ENCODE data around the gene EXO5. TPM values are rescaled to one million over a fixed set of nuclear protein-coding genes. Genes with fewer than 3 reads are reported as not detected.

EXO5 gene
- total and polyA plus RNA-seq, 2 of the 13 experiments (the other 11 are each of a cell fraction or from before 2014, with no cell fraction given): 9.9 to 20.5 TPM

DNA sequence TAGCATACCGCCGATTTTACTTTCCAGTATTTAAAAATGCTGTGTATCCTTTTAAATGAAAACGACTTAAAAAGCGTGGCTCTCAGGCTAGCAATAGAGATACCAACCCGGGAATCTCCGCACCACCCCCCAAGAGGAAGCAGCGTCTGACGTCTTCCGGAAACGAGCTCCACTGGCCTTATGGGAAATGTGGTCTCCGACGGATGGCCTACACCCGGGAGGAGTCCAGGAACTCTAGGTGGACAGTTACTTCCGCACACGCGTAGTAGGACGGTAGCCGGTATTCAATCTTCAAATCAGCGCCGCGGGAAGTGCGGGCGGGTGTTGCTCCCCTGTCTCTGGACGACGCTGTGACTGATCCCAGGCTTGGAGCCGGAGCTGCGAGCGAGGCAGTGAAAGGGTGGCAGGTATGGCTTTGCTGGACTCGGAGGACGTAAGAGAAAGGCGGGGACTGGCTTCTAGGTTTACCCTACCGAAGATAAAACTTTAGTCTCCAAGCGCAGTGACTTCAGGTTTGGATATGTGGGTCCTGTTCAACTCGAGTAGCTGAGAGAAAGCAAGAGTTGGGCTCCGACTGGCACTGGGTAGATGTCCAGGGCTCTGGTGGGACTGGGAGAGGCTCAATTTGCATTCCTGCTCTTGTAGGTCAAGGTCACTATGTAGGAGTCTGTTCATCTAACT lies 23.0 kb downstream of the EXO5 start, which contains the start of gene ZNF684 (continued):
- TF ChIP-seq, protein P1, sequence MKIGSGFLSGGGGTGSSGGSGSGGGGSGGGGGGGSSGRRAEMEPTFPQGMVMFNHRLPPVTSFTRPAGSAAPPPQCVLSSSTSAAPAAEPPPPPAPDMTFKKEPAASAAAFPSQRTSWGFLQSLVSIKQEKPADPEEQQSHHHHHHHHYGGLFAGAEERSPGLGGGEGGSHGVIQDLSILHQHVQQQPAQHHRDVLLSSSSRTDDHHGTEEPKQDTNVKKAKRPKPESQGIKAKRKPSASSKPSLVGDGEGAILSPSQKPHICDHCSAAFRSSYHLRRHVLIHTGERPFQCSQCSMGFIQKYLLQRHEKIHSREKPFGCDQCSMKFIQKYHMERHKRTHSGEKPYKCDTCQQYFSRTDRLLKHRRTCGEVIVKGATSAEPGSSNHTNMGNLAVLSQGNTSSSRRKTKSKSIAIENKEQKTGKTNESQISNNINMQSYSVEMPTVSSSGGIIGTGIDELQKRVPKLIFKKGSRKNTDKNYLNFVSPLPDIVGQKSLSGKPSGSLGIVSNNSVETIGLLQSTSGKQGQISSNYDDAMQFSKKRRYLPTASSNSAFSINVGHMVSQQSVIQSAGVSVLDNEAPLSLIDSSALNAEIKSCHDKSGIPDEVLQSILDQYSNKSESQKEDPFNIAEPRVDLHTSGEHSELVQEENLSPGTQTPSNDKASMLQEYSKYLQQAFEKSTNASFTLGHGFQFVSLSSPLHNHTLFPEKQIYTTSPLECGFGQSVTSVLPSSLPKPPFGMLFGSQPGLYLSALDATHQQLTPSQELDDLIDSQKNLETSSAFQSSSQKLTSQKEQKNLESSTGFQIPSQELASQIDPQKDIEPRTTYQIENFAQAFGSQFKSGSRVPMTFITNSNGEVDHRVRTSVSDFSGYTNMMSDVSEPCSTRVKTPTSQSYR (CRISPR knock-in tag; IDR thresholded peaks at IDR 0.05; ENCODE audit: borderline replicate concordance): peak; percentile 92
- TF ChIP-seq CBX1 (IDR thresholded peaks at IDR 0.05; ENCODE audit: low read depth) (no peak), ZNF121 (CRISPR knock-in tag; IDR thresholded peaks at IDR 0.05) (no peak), HNF4G (IDR thresholded peaks at IDR 0.05; ENCODE audit: borderline replicate concordance, low read depth, low read length) (no peak), HNF4G (CRISPR knock-in tag; IDR thresholded peaks at IDR 0.05; ENCODE audit: borderline replicate concordance, low read depth) (no peak), ZNF777 (CRISPR knock-in tag; IDR thresholded peaks at IDR 0.05) (no peak), POLR2A (IDR thresholded peaks at IDR 0.05; ENCODE audit: insufficient read depth in 1 of 2, low read depth in 2 of 2, low read length in 2 of 2) (peak; percentile 74 to 76), HMG20A (CRISPR knock-in tag; IDR thresholded peaks at IDR 0.05; ENCODE audit: borderline replicate concordance) (peak; percentile 10; the same call in 1 of the 2 replicates), HNRNPL (IDR thresholded peaks at IDR 0.05; ENCODE audit: low read depth, low read length) (no peak), ARNT2 (CRISPR knock-in tag; IDR thresholded peaks at IDR 0.05; ENCODE audit: low read depth) (peak; percentile 85), CREM (IDR thresholded peaks at IDR 0.05) (peak; percentile 96), CREM (CRISPR knock-in tag; IDR thresholded peaks at IDR 0.05) (no peak), NCOA2 (CRISPR knock-in tag; IDR thresholded peaks at IDR 0.05) (peak; percentile 33), ZFP36L1 (CRISPR knock-in tag; IDR thresholded peaks at IDR 0.05) (peak; percentile 45)
- TF ChIP-seq, protein P2, sequence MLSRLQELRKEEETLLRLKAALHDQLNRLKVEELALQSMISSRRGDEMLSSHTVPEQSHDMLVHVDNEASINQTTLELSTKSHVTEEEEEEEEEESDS (CRISPR knock-in tag; IDR thresholded peaks at IDR 0.05; ENCODE audit: borderline replicate concordance): 0 out of 2 replicates have a peak, but pooled peaks have one; percentile 16
- TF ChIP-seq, protein P3, sequence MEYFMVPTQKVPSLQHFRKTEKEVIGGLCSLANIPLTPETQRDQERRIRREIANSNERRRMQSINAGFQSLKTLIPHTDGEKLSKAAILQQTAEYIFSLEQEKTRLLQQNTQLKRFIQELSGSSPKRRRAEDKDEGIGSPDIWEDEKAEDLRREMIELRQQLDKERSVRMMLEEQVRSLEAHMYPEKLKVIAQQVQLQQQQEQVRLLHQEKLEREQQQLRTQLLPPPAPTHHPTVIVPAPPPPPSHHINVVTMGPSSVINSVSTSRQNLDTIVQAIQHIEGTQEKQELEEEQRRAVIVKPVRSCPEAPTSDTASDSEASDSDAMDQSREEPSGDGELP (IDR thresholded peaks at IDR 0.05; ENCODE audit: borderline replicate concordance, low read depth): no peak
- TF ChIP-seq, protein P4, sequence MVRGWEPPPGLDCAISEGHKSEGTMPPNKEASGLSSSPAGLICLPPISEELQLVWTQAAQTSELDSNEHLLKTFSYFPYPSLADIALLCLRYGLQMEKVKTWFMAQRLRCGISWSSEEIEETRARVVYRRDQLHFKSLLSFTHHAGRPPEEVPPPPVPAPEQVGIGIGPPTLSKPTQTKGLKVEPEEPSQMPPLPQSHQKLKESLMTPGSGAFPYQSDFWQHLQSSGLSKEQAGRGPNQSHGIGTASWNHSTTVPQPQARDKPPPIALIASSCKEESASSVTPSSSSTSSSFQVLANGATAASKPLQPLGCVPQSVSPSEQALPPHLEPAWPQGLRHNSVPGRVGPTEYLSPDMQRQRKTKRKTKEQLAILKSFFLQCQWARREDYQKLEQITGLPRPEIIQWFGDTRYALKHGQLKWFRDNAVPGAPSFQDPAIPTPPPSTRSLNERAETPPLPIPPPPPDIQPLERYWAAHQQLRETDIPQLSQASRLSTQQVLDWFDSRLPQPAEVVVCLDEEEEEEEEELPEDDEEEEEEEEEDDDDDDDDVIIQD (CRISPR knock-in tag; IDR thresholded peaks at IDR 0.05; ENCODE audit: low read depth): no peak; the same call in 1 of the 2 replicates
- TF ChIP-seq, protein P5, sequence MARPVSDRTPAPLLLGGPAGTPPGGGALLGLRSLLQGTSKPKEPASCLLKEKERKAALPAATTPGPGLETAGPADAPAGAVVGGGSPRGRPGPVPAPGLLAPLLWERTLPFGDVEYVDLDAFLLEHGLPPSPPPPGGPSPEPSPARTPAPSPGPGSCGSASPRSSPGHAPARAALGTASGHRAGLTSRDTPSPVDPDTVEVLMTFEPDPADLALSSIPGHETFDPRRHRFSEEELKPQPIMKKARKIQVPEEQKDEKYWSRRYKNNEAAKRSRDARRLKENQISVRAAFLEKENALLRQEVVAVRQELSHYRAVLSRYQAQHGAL (CRISPR knock-in tag; IDR thresholded peaks at IDR 0.05; ENCODE audit: not compliant biosample characterization): no peak
- TF ChIP-seq, protein P6, sequence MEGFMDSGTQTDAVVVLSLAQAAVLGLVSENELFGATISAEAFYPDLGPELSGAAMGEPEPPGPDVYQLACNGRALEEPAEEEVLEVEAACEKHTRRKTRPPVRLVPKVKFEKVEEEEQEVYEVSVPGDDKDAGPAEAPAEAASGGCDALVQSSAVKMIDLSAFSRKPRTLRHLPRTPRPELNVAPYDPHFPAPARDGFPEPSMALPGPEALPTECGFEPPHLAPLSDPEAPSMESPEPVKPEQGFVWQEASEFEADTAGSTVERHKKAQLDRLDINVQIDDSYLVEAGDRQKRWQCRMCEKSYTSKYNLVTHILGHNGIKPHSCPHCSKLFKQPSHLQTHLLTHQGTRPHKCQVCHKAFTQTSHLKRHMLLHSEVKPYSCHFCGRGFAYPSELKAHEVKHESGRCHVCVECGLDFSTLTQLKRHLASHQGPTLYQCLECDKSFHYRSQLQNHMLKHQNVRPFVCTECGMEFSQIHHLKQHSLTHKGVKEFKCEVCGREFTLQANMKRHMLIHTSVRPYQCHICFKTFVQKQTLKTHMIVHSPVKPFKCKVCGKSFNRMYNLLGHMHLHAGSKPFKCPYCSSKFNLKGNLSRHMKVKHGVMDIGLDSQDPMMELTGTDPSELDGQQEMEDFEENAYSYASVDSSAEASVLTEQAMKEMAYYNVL (CRISPR knock-in tag; IDR thresholded peaks at IDR 0.05; ENCODE audit: borderline replicate concordance): no peak
- TF ChIP-seq, protein P7, sequence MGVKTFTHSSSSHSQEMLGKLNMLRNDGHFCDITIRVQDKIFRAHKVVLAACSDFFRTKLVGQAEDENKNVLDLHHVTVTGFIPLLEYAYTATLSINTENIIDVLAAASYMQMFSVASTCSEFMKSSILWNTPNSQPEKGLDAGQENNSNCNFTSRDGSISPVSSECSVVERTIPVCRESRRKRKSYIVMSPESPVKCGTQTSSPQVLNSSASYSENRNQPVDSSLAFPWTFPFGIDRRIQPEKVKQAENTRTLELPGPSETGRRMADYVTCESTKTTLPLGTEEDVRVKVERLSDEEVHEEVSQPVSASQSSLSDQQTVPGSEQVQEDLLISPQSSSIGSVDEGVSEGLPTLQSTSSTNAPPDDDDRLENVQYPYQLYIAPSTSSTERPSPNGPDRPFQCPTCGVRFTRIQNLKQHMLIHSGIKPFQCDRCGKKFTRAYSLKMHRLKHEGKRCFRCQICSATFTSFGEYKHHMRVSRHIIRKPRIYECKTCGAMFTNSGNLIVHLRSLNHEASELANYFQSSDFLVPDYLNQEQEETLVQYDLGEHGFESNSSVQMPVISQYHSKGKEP (CRISPR knock-in tag; IDR thresholded peaks at IDR 0.05): no peak
